Activated gamma-delta T cell treated with anti-CD3 and anti-CD28 coated beads, Interleukin-2, amount 50 U/mL, for 16 hours (primary cell): ENCODE data around the gene KCNMA1.

ENCODE experiments used
- DNase-seq: peaks from one replicate; pipeline ENCODE4 v3.0.0-alpha.2; 2020; ENCODE audit warnings: low read depth

Gene KCNMA1

DNA sequence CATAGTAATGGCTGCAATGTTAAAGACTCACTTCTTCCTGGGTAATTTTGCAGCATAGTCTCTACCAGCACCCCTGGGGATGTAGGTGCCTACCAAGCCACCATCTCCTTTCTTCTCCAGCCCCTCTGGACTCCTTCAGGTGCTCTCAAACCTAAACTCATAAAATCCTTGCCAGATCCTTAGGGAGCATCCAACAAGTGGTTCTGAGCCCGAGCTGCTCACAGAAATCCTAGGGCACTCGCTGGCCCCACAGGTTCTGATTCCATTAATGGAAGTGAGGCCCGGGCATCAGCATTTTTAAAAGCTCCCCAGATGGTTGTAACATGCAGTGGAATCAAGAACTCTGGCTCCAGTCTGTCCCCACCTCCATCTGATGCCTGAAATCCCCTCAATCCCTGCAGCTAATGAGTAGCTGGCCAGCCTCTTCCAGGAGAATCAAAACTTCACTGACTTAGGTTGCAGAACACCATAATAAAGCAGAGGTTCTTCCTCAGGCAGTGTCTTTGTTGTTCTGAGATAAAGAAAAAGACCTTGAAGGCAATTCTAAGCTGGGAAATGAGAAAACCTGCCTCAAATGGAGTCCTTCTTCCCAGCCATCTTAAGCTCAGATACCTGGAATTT is 336.8 kb downstream of the KCNMA1 start:
- DNase-seq: no peak

DNA sequence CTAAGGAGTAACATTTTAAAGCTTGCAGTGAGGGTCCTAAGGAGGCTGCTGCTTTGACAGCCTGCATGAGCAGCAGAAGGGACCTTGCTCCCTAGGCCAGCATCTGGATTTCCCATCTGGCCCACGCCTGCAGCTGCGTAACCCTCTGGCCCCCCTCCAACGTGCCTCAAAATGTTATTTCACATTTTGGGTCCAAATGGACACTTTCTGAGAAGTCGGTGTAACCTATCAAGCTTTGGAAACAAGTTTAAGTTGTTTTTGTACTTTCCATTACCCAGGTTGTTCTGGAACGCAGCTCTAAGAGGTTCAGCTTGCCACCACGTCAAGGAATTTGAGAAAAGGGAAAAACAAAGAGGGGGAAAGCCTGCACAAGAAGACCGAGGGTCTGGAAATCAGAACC is 338.3 kb downstream of the KCNMA1 start:
- no peak for DNase-seq

- DNase-seq: no peak
Observed at GRCh38 chr10:77297393-77297739, 340.2 kb downstream of the KCNMA1 start.

DNA sequence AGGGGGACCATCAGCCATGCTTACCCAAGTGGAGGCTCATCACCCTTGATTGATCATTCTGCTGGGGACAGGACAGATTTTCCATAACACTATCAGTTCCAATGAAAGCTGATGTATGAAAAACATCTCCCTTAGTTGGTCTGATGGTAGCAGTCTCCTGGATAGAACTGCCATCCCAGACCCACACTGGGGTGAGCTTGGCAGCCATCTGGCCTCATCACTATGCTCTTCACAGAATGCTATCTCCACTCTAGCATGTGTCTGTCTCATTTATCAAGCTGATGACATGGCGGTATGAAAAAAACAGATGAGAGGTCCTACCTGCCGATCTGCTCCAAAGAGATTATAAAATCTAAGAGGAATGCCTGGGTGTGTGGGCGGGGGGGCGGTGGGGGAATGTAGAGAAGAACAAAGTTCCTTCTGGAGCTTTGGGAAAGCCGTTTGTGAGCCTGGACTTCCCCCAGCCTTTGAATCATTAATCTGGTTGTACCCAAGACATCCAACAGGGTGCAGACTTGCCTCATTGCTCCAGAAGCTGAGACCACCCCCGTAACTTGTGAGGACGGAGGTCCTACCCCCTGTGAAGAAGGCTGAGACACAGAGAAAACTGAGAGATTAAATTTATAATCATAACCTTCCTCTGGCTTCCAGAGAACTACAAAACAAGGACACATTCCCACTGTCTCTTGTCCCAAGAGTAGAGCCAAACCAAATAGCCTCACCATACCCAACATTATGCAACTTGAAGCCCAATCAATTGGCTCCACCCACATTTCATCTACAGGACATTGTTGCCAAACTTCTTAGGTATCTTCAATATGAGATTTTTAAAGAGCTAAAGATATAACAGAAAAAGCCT is 340.8 kb downstream of the KCNMA1 start:
- DNase-seq: no peak

DNA sequence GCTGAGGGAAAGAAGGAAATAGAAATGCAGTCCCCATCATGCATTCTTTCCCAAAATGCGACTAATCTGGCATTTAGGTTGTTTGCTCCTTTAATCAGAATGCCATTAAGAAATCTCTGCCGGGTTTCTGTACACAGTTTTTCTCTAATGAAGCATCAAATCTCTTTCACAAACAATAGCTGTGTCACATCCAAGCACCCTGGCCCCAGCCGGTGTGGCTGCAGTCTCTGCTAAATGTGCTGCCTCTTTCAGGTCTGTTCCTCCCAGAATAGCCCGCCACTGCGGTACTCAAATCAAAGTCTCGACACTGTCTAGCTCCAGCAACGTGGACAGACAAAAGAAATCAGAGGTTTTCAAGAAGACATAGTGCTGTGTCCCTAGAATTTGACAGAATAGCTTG is 343.8 kb downstream of the KCNMA1 start:
- DNase-seq: no peak

GRCh38 chr10:77293347-77293746 is 344.3 kb downstream of the KCNMA1 start:
- DNase-seq: no peak

- DNase-seq: no peak
Observed at GRCh38 chr10:77291596-77292505, 345.8 kb downstream of the KCNMA1 start.

GRCh38 chr10:77290528-77291155 is 347.0 kb downstream of the KCNMA1 start:
- no peak for DNase-seq

GRCh38 chr10:77289790-77290189 is 347.8 kb downstream of the KCNMA1 start:
- no peak for DNase-seq

- DNase-seq: no peak
Observed at GRCh38 chr10:77289027-77289501, 348.5 kb downstream of the KCNMA1 start.

DNA sequence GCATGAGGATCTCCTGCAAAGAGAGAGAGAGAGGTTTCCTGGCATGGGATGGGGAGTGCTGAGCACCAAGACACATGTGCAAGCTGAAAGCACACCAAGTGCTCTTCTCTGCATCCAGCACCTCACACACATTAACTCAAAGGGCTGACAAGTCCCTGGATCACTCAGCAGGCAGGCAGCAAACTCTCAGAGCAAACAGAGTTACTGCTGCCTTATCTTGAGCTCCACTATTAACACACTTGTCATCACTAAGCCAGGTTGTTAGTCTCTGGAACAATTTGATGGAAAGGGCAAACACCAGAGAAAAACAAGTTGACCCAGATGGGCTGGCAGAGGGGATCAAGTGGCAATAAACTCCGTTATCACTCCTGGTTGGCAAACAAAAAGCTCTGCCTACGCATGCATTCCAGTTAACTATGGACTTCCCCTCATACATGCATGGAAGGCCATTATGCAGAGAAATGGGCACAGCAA is 349.9 kb downstream of the KCNMA1 start:
- no peak for DNase-seq

GRCh38 chr10:77286531-77287508 is 350.8 kb downstream of the KCNMA1 start:
- no peak for DNase-seq

GRCh38 chr10:77285529-77286182 is 352.0 kb downstream of the KCNMA1 start:
- DNase-seq: no peak

- no peak for DNase-seq
Observed at GRCh38 chr10:77284797-77285196, 352.8 kb downstream of the KCNMA1 start.

GRCh38 chr10:77283326-77283725 is 354.3 kb downstream of the KCNMA1 start:
- no peak for DNase-seq

DNA sequence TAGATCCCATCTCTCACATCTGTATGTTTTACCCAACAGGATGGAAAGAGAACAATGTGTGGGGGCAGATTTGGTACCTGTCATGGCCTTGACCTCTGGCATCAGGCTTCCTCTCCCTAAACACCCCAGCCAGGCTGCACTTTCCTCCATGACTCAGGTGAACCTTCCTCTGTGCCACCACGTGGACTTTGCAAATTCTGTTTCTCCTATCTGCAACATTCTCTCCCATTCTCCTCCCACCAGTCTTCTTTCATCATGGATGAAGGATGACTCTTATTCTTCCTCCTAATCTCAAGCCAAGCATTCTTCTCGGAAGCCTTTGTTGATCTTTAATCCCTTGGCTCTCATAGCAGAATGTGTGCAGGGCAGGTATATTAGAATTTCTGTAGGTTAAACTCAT is 355.4 kb downstream of the KCNMA1 start:
- DNase-seq: no peak

GRCh38 chr10:77281719-77282118 is 355.9 kb downstream of the KCNMA1 start:
- DNase-seq: no peak

DNA sequence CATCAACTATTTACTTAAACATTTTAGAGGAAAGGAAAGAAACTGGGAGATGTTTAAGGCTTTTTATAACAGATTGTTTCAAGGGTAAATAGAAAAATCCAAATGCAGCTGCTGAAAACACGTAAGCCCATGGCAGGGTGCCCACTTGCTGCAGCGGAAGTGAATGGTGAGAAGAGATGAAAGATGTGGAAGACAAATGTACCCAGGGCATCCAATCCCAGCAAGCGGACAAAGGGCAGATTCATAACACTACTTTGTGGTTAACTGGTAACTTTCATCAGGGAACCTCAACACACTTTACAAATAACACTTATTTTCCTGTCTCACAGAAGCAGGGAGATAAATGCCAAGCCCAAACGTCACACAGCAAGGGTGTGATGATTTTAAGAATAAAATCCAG is 358.4 kb downstream of the KCNMA1 start:
- DNase-seq: no peak

DNA sequence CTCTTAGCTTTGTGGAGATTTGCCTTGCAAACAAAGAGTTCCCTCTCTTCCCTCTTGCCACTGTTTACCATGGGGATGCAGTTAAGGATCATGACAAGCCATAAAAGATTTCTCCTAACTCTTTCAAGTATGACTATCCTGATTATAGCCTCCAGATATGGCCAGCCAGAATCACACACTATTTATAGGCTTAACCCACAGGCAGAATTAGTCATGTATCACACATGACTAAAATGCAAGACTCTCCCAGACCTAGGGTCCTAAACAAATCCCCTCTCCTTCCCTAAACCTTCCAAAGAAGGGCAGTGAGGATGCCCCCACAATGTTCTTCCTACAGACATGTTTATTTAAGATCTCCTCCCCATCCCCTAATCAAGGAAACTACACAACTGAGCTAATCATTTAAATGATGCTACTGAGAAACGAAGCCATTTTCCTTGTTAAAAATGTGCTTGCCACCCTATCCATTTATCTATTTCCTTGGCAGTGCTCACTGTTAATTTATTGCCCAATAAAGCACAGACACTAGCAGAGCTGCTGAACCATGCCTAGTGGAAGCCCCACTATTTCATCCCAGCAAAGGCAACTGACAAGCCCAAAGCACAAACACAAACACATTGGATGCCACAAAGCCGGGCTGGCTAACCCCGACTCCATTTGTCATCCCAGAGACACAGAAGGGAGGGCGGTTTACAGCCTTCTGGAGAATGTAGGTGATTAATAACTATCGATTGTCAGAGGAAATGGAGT is 363.4 kb downstream of the KCNMA1 start:
- no peak for DNase-seq
